ENCODE data around the gene ROR1. TPM values are rescaled to one million over a fixed set of nuclear protein-coding genes. Genes with fewer than 3 reads are reported as not detected.

Gene ROR1
- total and polyA plus RNA-seq, 4 experiments from 2014 or later, result not detected

GRCh38 chr1:64200064-64200463 is 426.2 kb downstream of the ROR1 start:
- Histone ChIP-seq H3K27ac (ENCODE audit: low read depth, low read length) (no peak overlapping the region), H3K36me3 (ENCODE audit: insufficient read depth, low read length) (no peaks in the 10 kb centered on the region), H3K9me3 (ENCODE audit: control insufficient read depth in 1 of 2, low read length in 2 of 2) (no peaks in the 10 kb centered on the region), H3K27me3 (ENCODE audit: insufficient read depth, low read length) (no peaks in the 10 kb centered on the region), H3K4me1 (ENCODE audit: insufficient read depth, low read length) (no peaks in the 10 kb centered on the region), H3K4me3 (ENCODE audit: low read length in 2 of 2) (no peak overlapping the region)
- no peaks in the 10 kb centered on the region for H3K36me3 Mint-ChIP-seq
- no peak for DNase-seq
- H3K4me1 Mint-ChIP-seq, result peaks cover 0 to 1% (median 0%) of the 10 kb centered on the region in 4 donors
- intact Hi-C loops (cut with micrococcal nuclease), result no loop called here
- H3K4me3 Mint-ChIP-seq, result no peak overlapping the region
- peaks cover 0 to 2% of the 10 kb centered on the region in 2 donors for H3K27me3 Mint-ChIP-seq
- H3K9me3 Mint-ChIP-seq, result peaks cover 0 to 4% (median 0%) of the 10 kb centered on the region in 8 donors
- H3K27ac Mint-ChIP-seq, result no peak overlapping the region
- ChIA-PET CTCF (ENCODE audit: partially characterized antibody) (no interaction called here), POLR2A (ENCODE audit: partially characterized antibody) (no interaction called here)

DNA sequence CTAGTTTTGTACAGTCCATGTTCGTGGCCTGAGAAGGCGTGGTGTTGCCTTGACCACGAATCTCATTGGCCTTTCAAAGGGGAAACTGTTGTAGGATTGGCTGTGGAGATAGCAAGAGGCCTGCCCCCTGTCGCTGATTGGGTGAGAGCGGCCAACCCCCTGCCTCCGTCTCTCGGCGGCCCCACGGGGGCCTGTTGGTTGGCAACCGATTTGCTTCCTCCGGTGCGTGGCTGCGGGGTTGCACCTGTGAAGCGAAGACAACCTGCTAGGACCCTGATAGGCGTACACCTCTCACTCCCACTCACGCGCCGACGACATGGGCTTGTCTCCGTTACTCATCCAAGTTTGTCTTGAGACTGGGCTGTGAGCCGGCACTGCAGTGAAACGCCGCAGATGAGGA is 429.6 kb downstream of the ROR1 start, which contains the start of gene UBE2U:
Gene UBE2U (plus strand): TSS at position 204 of the 400 bp plus-strand sequence. CDS start 428 bp downstream, outside the sequence.
- Histone ChIP-seq H3K36me3 (ENCODE audit: insufficient read depth, low read length) (no peaks in the 10 kb centered on the region), H3K4me1 (ENCODE audit: insufficient read depth, low read length) (no peaks in the 10 kb centered on the region), H3K27me3 (ENCODE audit: insufficient read depth, low read length) (no peaks in the 10 kb centered on the region), H3K27ac (ENCODE audit: low read depth, low read length) (no peak within 1 kb of the TSS), H3K4me3 (ENCODE audit: low read length in 2 of 2) (no peak within 1 kb of the TSS), H3K9me3 (ENCODE audit: control insufficient read depth in 1 of 2, low read length in 2 of 2) (no peaks in the 10 kb centered on the region)
- peaks cover 0 to 1% (median 0%) of the 10 kb centered on the region in 4 donors for H3K4me1 Mint-ChIP-seq
- H3K9me3 Mint-ChIP-seq, result peaks cover 0 to 4% (median 0%) of the 10 kb centered on the region in 8 donors
- no peak within 1 kb of the TSS for H3K4me3 Mint-ChIP-seq
- no peaks in the 10 kb centered on the region for H3K36me3 Mint-ChIP-seq
- H3K27me3 Mint-ChIP-seq, result peaks cover 3 to 6% of the 10 kb centered on the region in 2 donors
- intact Hi-C loops (cut with micrococcal nuclease), result no loop called here
- no peak for DNase-seq
- CTCF ChIA-PET (ENCODE audit: partially characterized antibody), result no interaction called here
- H3K27ac Mint-ChIP-seq, result no peak within 1 kb of the TSS
- POLR2A ChIA-PET (ENCODE audit: partially characterized antibody), result no interaction called here

- no peak for DNase-seq
- CTCF ChIA-PET (ENCODE audit: partially characterized antibody), result no interaction called here
- Histone ChIP-seq H3K4me1 (ENCODE audit: insufficient read depth, low read length) (no peaks in the 10 kb centered on the region), H3K27ac (ENCODE audit: low read depth, low read length) (no peak overlapping the region), H3K27me3 (ENCODE audit: insufficient read depth, low read length) (no peaks in the 10 kb centered on the region), H3K36me3 (ENCODE audit: insufficient read depth, low read length) (no peaks in the 10 kb centered on the region), H3K9me3 (ENCODE audit: control insufficient read depth in 1 of 2, low read length in 2 of 2) (no peaks in the 10 kb centered on the region), H3K4me3 (ENCODE audit: low read length in 2 of 2) (no peak overlapping the region)
- Mint-ChIP-seq H3K9me3 (peaks cover 0 to 2% (median 0%) of the 10 kb centered on the region in 8 donors), H3K27ac (no peak overlapping the region), H3K4me1 (no peaks in the 10 kb centered on the region), H3K27me3 (peaks cover 5 to 8% of the 10 kb centered on the region in 2 donors), H3K4me3 (no peak overlapping the region), H3K36me3 (no peaks in the 10 kb centered on the region)
- POLR2A ChIA-PET (ENCODE audit: partially characterized antibody), result no interaction called here
- intact Hi-C loops (cut with micrococcal nuclease), result no loop called here
Observed at GRCh38 chr1:64209221-64209620, 435.4 kb downstream of the ROR1 start.

- Histone ChIP-seq H3K27me3 (ENCODE audit: insufficient read depth, low read length) (no peaks in the 10 kb centered on the region), H3K4me1 (ENCODE audit: insufficient read depth, low read length) (no peaks in the 10 kb centered on the region), H3K9me3 (ENCODE audit: control insufficient read depth in 1 of 2, low read length in 2 of 2) (no peaks in the 10 kb centered on the region), H3K36me3 (ENCODE audit: insufficient read depth, low read length) (no peaks in the 10 kb centered on the region), H3K4me3 (ENCODE audit: low read length in 2 of 2) (no peak overlapping the region), H3K27ac (ENCODE audit: low read depth, low read length) (no peak overlapping the region)
- POLR2A ChIA-PET (ENCODE audit: partially characterized antibody), result no interaction called here
- DNase-seq, result no peak
- no peaks in the 10 kb centered on the region for H3K4me1 Mint-ChIP-seq
- intact Hi-C loops (cut with micrococcal nuclease), result no loop called here
- CTCF ChIA-PET (ENCODE audit: partially characterized antibody), result no interaction called here
- no peak overlapping the region for H3K4me3 Mint-ChIP-seq
- no peaks in the 10 kb centered on the region for H3K36me3 Mint-ChIP-seq
- peaks cover 4 to 7% of the 10 kb centered on the region in 2 donors for H3K27me3 Mint-ChIP-seq
- H3K27ac Mint-ChIP-seq, result no peak overlapping the region
- H3K9me3 Mint-ChIP-seq, result peaks cover 0 to 3% (median 0%) of the 10 kb centered on the region in 8 donors
Observed at GRCh38 chr1:64212031-64212430, 438.2 kb downstream of the ROR1 start.

GRCh38 chr1:64215576-64215975 is 441.8 kb downstream of the ROR1 start:
- POLR2A ChIA-PET (ENCODE audit: partially characterized antibody), result no interaction called here
- H3K36me3 Mint-ChIP-seq, result no peaks in the 10 kb centered on the region
- peaks cover 2 to 9% of the 10 kb centered on the region in 2 donors for H3K27me3 Mint-ChIP-seq
- H3K27ac Mint-ChIP-seq, result no peak overlapping the region
- no peak for DNase-seq
- H3K4me3 Mint-ChIP-seq, result no peak overlapping the region
- no peak overlapping the region for H3K27ac ChIP-seq (ENCODE audit: low read depth, low read length)
- H3K9me3 ChIP-seq (ENCODE audit: control insufficient read depth in 1 of 2, low read length in 2 of 2), result no peaks in the 10 kb centered on the region
- H3K36me3 ChIP-seq (ENCODE audit: insufficient read depth, low read length), result no peaks in the 10 kb centered on the region
- H3K4me1 ChIP-seq (ENCODE audit: insufficient read depth, low read length), result no peaks in the 10 kb centered on the region
- H3K27me3 ChIP-seq (ENCODE audit: insufficient read depth, low read length), result no peaks in the 10 kb centered on the region
- no peak overlapping the region for H3K4me3 ChIP-seq (ENCODE audit: low read length in 2 of 2)
- H3K4me1 Mint-ChIP-seq, result no peaks in the 10 kb centered on the region
- H3K9me3 Mint-ChIP-seq, result peaks cover 0 to 3% (median 0%) of the 10 kb centered on the region in 8 donors
- CTCF ChIA-PET (ENCODE audit: partially characterized antibody), result no interaction called here
- intact Hi-C loops (cut with micrococcal nuclease), result no loop called here

DNA sequence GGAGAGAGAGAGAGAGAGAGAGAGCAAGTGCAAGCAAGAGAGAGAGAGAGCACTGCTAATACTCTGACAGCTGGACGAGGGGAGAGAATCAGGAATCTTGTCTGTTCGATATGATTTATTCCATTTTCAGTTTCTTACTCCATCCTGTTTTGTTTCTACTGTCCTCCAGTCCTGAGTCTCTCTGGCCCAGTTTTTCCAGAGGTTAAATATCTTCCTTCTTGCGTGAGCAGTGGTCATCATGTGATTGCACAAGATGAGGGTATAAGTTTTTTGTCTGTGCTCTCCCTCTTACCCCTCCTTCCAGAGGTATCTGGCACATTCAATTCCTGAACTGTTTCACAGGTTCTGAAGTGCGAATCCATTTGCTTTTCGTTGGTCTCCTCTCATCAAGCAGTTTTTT is 446.4 kb downstream of the ROR1 start:
- intact Hi-C loops (cut with micrococcal nuclease), result no loop called here
- Mint-ChIP-seq H3K4me1 (peaks cover 0 to 1% (median 0%) of the 10 kb centered on the region in 4 donors), H3K27me3 (peaks cover 2 to 4% of the 10 kb centered on the region in 2 donors), H3K36me3 (no peaks in the 10 kb centered on the region), H3K4me3 (no peak overlapping the region), H3K27ac (no peak overlapping the region), H3K9me3 (peaks cover 0 to 3% (median 0%) of the 10 kb centered on the region in 8 donors)
- no peaks in the 10 kb centered on the region for H3K36me3 ChIP-seq (ENCODE audit: insufficient read depth, low read length)
- H3K27me3 ChIP-seq (ENCODE audit: insufficient read depth, low read length), result no peaks in the 10 kb centered on the region
- H3K9me3 ChIP-seq (ENCODE audit: control insufficient read depth in 1 of 2, low read length in 2 of 2), result no peaks in the 10 kb centered on the region
- no peak overlapping the region for H3K27ac ChIP-seq (ENCODE audit: low read depth, low read length)
- no peaks in the 10 kb centered on the region for H3K4me1 ChIP-seq (ENCODE audit: insufficient read depth, low read length)
- ChIA-PET POLR2A (ENCODE audit: partially characterized antibody) (no interaction called here), CTCF (ENCODE audit: partially characterized antibody) (interaction anchor here (1.0 kb wide), 1 partner anchor 285 kb away, joined by 3 read pairs; no protein-coding TSS in a partner anchor)
- H3K4me3 ChIP-seq (ENCODE audit: low read length in 2 of 2), result no peak overlapping the region
- DNase-seq, result no peak

GRCh38 chr1:64223329-64224151 is 449.7 kb downstream of the ROR1 start:
- no peaks in the 10 kb centered on the region for H3K36me3 ChIP-seq (ENCODE audit: insufficient read depth, low read length)
- peaks cover 0 to 1% (median 0%) of the 10 kb centered on the region in 4 donors for H3K4me1 Mint-ChIP-seq
- no peaks in the 10 kb centered on the region for H3K27me3 ChIP-seq (ENCODE audit: insufficient read depth, low read length)
- no peak overlapping the region for H3K27ac Mint-ChIP-seq
- intact Hi-C loops (cut with micrococcal nuclease), result no loop called here
- ChIA-PET CTCF (ENCODE audit: partially characterized antibody) (no interaction called here), POLR2A (ENCODE audit: partially characterized antibody) (no interaction called here)
- no peaks in the 10 kb centered on the region for H3K36me3 Mint-ChIP-seq
- no peak overlapping the region for H3K4me3 ChIP-seq (ENCODE audit: low read length in 2 of 2)
- H3K27me3 Mint-ChIP-seq, result peaks cover 0 to 8% of the 10 kb centered on the region in 2 donors
- peaks cover 0 to 1% (median 0%) of the 10 kb centered on the region in 8 donors for H3K9me3 Mint-ChIP-seq
- no peak for DNase-seq
- H3K9me3 ChIP-seq (ENCODE audit: control insufficient read depth in 1 of 2, low read length in 2 of 2), result no peaks in the 10 kb centered on the region
- no peak overlapping the region for H3K4me3 Mint-ChIP-seq
- H3K27ac ChIP-seq (ENCODE audit: low read depth, low read length), result no peak overlapping the region
- H3K4me1 ChIP-seq (ENCODE audit: insufficient read depth, low read length), result no peaks in the 10 kb centered on the region

Measured in CD4-positive, alpha-beta memory T cell (primary cell).